NCI-H2029 treated with DMSO at 0.1 percent for 48 hours (cell line): Measurements from ENCODE around the gene PICK1.

Experiments used
- DNase-seq: peaks from one replicate; lab custom pipeline; 2025; lab: John Stamatoyannopoulos, UW

Gene PICK1

DNA sequence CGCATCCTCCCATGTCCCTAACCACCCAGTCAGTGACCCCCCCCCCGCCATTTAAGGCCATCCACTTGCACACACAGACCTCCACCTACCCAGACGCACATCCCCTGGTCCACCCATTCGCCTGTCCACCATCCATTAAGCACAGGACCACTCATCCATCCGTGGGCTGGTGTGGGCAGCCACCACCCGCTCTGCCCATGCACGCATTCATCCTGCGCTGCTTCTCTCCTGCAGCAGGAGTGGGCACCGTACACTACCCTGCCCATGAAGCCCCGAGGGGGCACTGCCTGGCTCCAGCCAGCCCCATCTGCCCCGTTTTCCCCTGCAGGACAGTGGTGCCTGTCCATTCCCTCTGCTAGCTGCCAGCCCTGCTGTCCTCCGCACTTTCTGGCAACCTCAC lies 30.7 kb downstream of the PICK1 start:
- no peak for DNase-seq

DNA sequence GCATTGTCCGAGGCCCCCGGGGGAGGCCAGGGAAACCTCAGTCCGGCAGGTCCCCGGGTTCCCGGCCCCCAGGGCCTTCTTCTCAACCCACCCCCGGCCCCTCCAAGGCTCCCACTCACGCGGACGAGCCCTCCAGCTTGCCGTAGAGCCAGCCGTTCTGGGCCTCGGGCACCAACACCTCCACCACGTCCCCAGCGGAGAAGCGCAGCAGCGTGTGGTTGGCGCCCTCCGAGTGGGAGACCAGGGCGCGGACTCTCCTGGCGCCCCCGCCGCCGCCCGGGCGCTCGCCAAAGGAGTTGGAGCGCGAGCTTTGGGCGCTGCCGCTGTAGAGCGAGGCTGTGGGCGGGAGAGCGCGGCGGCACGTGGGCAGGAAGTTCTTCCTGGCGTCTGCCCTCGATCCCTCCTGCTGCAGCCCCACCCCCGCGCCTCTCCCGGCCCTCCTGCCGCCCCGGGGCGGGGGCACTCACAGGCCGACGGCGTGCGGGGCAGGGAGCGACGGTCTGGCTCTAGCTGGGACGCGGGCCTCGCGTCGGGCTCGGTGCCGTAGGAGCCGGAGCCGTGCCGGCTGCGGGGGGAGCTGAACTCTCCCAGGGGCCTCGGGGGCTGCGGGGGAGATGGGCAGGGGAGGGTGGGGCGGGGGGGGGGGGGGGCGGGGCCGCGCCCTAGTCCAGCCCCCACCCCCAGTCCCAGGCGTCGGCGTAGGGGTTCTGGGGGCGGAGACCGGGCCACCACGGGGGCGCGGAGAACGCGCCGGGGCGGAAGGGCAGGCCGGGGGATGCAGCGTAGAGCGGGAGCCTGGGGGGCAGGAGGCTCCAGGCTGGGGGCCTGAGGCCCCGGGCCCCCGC lies 31.6 kb downstream of the PICK1 start:
- no peak for DNase-seq

DNA sequence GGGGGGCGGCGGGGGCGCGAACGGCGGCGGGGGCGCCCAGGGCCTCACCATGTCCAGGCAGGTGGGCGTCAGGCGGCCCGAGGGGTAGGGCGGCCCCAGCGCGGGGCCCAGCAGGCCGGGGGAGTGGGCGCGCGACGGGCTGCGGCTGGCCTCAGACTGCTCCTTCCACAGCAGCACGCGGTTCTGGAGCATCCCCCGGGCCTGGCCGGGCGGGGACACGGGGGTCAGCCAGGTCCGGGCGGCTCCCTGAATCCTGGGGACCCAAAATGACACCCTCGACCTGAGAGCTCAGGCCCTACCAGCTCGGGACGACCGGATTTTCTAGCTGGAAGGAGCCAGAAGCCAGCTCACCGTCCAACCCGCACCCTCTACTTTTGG lies 32.3 kb downstream of the PICK1 start:
- DNase-seq = no peak

DNA sequence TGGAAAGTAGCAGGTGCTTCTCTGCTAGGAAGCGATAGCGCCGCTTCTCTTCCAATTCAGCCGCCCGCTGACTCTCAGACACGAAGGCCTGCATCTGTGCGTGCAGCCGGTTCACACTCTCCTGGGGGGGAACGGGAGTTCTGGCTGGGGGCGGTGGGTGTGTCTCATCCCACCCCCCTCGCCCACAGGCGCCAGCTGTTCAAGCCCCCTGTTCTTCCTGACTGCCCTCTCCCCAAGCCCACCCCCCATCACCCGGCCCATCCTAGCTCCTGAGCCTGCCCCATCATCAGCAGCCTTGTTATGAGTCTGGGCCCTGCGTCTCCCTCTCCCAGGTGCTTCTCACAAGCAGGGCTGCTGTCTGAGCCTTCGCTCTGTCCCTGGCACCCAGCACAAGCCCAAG lies 39.9 kb downstream of the PICK1 start:
- DNase-seq = no peak

DNA sequence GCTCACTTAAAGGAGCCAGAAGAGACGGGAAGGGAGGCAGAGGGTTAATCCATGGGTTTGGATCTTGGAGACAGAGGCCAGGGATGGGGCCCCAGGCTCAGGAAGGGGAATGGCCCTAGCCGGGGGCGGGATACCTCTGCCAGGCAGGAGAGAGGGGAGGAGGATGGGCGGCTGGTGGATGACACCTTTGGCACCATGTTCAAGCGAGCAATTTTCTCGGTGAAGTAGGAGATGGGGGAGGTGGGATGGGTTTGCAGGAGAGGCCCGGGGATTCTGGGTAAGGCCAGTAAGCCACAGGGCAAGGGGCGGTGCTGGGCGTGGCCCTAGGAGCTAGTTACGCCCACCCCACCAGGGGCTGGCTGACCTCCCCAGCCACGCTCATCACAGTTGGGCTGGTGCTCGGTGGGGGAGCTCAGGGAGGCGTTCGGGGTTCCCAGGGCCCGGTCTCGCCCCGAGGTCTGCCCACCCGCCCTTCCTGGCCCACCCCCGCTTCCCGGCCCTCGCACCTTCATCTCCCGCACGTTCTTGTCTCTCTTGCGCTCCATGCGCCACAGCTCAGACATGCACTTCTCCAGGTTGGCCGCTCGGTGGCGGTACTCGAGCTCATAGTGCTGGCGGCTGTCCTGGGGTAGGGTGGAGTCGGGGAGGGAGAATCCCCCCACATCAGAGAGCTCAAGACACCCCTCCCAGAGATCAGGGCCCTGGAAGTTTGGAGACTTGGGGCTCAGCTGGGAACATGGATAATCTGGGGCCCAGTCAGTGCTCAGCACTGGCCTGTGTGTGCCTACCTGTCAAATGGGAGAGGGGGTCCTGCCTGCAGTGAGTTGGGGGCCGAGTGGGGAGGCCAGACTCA lies 40.6 kb downstream of the PICK1 start:
- DNase-seq = no peak

DNA sequence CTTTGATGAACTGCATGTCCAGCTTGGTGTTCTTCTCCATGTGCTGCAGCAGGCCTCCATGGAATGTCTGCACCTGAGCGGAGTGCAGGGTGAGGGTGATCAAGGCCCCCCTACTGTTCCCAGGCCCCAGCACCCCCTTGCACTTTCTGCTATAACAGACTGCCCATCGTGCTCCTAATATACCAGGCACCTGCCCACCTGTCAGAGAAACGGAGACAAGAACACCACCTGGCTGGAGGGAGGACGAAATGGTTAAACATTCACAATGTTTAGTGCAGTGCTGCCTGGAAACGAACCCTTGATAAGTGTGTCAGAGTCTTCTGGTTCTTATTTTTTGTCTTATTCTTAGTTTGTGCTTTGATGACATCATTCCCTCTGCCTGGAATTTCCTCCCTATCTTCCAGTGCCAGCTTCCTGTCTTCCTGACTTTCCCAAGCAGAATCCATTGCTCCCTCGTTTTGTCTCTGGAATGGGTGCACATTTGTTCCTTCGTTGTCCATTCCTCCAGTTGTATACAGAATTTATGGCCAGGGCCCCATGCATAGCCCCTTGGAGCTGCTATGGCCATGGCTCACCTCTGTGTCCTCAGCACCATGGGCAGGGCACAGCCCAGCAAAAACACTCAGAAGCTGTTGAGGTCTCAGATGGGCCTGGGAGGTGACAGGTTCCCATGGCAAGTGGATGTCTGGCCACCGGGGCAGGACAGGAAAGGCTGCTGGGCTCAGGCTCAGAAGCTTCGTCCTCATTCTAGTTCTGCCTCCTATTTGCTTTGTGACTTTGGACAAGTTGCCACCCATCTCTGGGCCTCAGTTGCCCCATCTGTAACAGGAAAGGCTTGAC lies 41.4 kb downstream of the PICK1 start:
- DNase-seq = no peak

DNA sequence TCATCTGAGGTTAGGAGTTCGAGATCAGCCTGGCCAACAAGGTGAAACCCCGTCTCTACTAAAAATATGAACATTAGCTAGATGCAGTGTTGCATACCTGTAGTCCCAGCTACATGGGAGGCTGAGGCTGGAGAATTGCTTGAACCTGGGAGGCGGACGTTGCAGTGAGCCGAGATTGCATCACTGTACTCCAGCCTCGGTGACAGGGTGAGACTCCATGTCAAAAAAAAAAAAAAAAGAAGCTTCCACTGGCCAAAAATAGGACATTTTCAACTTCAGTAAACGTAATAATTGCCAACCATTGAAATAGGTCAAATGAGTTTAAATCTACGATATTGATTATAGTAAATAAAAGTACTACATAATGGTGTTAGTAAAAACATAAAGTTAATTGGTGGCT lies 46.4 kb downstream of the PICK1 start:
- no peak for DNase-seq

DNA sequence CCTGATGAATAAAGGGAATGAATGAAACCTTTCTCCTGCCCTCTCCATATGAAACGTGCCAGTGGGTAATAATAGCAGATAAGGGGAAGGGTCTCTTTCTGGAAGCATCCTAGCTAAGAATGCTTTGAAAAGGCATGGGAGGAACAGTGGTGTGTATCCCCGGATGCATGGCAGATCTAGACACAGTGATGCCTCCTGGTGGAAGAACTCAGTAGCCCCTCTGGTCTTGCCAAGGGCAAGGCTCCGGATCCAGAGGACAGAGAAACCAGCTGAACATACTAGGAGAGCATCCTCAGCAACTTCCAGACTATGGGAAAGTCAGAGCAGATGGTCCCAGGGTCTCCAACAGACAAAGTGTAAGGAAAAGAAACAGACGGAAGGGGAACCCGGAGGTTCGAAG lies 46.9 kb downstream of the PICK1 start:
- DNase-seq = no peak

DNA sequence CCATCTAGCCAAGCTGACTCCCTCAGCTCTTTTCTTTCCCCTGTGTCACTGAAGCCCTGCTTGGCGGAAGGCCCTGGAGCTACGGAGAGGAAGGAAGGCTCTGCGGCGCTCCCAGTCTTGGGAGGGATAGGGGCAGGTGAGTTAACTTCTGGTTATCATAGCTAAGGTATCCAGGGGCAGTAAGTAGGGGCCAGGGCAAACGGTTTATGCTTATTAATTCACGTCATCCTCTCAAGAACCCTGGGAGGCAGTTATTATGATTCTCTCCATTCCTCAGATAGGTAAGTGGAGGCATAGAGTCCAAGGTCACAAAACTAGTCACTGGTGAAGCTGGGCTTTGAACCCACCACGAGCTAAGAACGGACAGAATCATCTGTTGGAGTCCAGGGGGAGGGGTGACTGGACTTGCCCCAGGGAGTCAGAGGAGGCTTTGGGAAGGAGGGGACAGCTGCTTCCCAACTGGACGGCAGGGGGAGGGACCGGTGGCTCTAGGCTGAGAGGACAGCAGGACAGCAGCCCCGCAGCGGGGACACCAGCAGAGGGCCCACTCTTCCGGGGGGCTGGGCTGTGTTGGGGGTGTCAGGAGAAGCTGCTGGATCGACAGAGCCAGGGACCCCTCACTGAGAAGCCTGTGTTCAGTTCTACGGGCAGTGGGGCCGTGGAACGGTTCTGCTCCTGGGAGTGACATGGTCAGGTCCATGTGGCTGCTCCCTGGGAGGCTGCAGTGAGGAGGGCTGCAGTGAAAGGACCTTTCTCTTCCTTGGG lies 49.8 kb downstream of the PICK1 start:
- no peak for DNase-seq

DNA sequence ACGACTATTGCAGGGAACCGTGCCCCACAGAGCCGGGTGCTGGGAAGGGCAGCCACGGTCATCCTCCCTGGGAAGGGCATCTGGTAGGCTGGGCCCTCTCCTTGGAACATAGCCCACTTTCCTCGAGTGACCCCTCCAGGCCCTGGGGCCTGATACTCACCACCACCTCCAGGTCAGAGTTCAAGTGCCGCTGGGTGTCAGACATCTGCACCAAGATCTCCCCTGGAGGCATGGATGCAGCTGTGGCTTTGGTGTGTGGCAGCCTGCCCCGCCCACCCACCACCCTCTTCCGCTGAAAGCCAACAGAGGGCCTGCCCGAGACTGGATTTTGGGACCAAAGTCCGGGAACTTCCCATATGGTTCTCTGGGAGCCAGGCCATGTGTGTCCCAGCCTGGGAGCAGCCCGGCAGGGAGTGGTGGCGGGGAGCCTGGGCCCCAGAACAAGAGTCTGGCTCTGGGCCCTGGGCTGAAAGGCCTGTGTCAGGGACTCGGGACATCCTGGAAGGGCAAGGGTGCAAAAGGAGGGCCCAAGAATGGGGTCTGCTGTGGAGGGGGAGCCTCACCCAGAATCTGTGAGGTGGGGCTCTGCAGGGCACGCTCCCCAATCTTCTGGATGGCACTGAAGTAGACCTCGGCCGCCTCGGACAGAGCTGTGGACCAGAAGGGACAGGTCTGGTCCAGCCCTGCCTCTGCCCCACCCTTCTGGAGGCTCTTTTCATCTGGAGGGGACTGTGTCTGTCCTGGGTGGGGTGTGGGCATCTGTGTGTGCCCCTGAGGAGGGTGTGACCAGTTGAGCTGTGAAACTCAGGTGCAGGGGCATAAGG lies 50.7 kb downstream of the PICK1 start:
- DNase-seq = no peak

DNA sequence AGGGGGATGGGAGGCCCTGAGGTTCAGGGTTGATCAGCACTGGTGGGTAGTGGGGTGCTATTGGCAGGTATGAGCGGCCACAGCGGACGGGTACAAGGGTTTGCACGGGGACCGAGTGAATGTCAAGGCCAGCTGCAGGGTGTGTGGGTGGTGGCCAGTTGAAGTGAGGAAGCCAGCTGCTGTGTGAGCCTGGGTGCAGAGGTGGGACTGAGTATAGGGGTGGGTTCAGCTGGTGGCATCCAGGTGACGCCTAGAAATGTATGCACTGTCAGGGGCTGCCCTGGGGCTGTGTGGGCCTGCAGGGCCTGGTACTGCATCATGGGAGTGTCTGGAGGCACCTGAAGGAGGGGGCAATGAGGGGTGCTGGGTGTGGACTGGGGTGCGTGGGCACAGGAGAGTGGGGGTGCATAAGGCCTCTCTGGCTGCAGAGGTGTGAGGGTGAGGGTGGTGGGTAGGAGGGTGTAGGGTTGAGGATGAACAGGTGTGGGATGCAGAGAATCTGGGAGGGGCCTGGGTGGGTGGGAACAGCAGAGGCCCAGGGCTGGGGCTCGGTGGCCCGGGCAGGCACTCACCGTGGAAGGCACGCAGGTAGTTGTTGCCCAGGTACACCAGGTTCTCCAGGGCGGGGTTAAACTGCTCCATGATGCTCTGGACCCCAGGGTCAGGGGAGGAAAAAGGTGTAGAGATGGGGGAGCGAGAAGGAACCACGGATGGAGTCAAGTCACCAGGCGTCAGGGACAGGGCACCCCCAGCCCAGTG lies 51.5 kb downstream of the PICK1 start:
- no peak for DNase-seq

DNA sequence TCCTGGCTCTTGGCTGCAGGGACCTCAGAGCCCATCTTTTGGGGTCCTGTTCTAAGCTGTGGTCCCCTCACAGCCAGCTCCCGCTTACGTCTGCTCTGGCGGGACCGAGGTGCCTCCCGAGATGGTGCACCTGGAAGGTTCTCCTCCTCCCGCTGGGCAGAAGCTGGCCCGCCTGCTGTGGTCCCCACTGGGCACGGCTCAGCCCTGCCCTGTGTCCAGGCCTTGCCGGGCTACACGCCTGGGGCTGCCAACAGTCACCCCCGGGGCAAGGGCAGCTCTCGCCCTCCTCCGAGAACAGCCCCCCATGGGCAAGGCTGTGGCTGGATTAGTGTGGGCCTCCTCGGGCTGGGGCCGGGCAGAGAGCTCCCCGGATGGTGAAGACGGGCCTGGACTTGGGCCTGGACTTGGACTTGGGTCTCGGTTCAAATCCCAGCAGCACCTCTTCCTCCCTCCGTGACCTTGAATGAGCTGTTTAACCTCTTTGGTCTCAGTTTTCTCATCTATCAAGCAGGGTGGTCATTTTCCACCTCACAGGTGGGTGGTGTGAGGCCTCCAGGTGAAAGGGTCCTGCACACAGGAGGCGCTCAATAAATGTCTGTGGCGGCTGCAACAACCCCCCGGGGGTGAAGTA lies 52.3 kb downstream of the PICK1 start:
- no peak for DNase-seq

DNA sequence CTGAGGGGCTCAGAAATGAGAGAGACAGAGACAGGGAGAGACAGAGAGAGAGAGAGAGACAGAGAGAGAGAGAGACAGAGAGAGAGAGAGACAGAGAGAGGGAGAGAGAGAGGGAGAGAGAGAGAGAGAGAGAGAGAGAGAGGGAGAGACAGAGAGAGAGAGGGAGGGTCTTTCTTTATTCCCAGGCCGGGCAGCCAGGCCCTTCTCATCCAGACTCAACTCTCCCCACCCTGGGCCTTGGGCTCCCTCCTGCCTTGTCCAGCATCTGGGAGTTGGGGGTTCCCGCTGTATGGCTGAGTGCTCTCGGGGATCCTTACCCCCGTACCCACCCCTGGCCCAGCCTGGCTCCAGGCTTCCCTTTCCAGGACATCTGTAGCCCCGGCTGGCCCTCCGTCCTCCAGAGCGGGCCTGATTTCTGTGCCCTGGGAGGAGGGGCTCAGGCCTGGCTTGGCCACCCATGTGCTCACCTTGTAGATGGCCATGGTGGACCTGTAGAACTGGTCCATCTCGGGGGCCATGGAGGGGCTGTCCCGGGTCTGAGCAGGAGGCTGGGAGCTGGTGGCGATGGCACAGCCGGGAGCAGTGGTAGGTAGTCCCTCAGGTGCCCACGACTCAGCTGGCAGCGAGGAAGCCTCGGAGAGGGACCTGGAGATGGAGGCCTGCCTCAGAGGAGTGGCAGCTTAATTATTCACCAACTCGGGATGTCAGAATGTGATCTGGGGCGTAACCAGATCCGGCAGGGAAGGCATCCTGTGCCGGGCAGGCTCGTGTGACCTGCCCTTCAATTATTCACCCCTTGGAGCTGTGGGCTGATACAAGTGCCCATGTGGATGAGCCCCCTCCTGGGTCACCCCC lies 53.0 kb downstream of the PICK1 start, which contains the start of gene BAIAP2L2:
BAIAP2L2 (minus strand) TSS at position 677 of the 855 bp plus-strand sequence; CDS start at position 518, 159 bp downstream.
- DNase-seq = no peak

DNA sequence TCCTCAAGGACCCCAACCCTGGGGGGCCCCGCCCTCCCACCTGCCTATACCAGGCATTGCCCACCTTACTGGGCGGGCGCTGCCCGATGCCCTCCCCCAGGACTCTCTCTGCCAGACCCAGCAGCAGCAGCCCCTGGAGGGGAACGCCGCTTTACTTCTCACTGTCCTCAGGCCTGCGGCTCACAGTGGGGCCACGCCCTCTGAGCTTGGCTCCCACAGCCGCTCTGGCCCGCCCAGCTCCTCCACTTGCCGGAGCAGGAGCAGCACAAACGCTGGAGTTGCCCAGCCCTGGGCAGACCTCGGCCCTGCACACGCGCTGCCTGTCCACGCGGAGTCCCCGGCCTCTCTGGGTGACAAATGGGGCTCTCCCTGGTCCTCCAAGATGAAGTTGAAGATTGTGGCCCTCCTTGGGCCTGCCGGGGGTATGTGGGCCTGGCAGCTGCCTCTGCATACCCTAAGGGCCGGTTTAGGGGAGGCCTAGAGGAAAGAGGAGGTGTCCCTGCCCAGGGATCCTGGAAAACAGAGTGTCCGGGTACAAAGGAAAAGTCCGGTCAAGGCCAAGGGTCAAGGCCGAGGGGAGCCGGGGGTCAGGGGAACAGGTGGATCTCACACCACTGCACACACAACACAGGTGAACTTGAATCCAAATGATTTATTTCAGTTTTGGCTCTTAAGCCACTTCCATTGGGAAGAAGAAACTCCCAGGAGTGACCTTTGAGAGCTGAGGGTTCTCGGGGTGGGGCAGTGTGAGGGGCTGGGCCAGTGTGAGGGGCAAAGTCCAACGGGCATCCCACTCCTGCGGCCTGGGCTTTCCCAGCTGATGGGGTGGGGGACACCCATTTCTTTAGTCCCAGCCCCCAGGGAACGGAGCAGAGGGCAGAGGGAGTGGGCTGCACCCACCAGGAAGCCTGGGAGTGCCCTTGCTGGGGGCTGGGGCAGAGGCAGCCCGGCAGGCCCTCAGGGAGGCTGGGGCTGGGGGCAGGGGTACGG lies 54.0 kb downstream of the PICK1 start:
- DNase-seq = no peak

DNA sequence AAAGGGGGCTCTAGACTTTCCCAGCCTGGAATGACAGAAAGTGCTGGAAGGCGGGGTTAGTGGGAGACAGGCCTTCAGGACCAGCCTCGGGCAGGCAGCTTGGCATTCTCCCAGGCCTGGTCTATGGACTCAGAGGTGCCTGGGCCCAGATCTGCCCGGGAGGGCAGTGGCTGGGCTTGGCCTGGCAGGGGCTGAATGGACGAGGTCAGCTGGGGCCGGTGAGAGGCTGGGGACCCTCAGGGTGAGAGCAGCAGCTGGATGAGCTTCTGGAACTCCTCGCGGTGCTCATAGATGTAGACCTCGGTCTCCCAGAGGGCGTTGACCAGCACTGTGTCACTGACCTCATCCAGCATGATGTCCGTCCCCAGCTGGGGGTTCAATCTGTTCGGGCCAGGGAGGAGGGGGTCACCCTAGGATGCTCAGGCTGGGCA lies 54.7 kb downstream of the PICK1 start:
- no peak for DNase-seq

DNA sequence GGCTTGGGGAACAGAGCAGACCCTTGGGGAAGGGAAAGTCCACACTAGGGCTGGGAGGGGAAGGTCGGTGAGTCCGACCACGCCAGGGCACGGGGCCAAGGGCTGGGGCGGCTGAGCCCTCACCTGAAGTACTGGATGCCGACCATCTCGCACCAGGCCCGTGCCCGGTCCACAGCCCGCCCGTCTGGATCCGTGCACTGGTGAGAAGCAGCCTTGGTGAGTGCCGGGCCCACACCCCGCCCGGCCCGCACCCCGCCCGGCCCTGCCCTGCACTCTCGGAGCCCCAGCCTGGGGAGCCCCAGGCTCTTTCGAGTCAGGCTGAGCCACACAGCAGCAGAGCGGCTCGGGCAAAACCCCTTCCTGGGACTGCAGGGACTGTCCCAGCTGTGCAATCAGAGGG lies 55.2 kb downstream of the PICK1 start:
- DNase-seq = no peak
